C4-2B (cell line): Measurements from ENCODE around the gene CIB2.

ENCODE experiments used
- CTCF ChIP-seq: fragments of 450-650 bp; conservative IDR thresholded peaks from 2 replicates; pipeline ENCODE4 v1.5.1; 2017; ENCODE audit warnings: mild to moderate bottlenecking
- ZFX ChIP-seq: fragments of 450-650 bp; IDR thresholded peaks from 2 replicates; pipeline ENCODE4 v1.6.1; 2017

GRCh38 chr15:78154955-78155354 is 23.7 kb upstream of the CIB2 start:
- TF ChIP-seq CTCF (no peak), ZFX (no peak)
